GM18508 (cell line): ENCODE data around the gene FRMD1.
"Not testable (repeated sequence)": the region's sequence is repeated elsewhere in the genome, so short reads cannot be mapped to it uniquely, and the experiment has no call there.

ENCODE experiments used
- ATAC-seq: cut with Tn5 transposase; IDR thresholded peaks from one replicate; pipeline ENCODE4 v1.9.1; 2021; ENCODE audit warnings: moderate number of reproducible peaks; ENCODE audit not compliant: insufficient read depth, unreplicated experiment

The FRMD1 gene

GRCh38 chr6:168081858-168082546 lies 3.0 kb upstream of the FRMD1 start:
- no peak for ATAC-seq

- ATAC-seq = no peak
Observed at GRCh38 chr6:168080393-168081077, 1.5 kb upstream of the FRMD1 start.

- no peak for ATAC-seq
Observed at GRCh38 chr6:168078175-168078942, 653 bp downstream of the FRMD1 start.

- not testable (repeated sequence) for ATAC-seq
Observed at GRCh38 chr6:168077401-168077800, 1.6 kb downstream of the FRMD1 start.

- ATAC-seq = no peak
Observed at GRCh38 chr6:168075787-168076202, 3.2 kb downstream of the FRMD1 start.

DNA sequence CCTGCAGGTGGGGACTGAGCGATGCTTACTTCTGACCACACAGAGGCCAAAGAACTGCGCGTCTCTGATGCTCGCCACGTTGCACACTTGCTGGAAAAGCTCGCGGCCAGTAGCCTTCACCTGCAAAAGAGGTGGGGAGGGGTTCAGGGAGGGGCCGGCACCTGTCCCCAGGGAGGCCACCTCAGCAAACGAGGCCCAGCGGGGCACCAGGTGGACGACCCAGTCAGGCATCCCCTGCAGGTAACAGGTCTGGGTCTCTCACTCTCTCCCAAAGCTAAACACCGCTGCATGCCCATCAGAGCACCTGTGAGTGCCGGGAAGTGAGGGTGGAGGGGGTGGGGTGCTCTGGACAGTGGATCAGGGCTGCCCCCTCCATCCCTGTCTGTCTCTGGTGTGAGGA lies 3.8 kb downstream of the FRMD1 start:
- ATAC-seq = no peak

DNA sequence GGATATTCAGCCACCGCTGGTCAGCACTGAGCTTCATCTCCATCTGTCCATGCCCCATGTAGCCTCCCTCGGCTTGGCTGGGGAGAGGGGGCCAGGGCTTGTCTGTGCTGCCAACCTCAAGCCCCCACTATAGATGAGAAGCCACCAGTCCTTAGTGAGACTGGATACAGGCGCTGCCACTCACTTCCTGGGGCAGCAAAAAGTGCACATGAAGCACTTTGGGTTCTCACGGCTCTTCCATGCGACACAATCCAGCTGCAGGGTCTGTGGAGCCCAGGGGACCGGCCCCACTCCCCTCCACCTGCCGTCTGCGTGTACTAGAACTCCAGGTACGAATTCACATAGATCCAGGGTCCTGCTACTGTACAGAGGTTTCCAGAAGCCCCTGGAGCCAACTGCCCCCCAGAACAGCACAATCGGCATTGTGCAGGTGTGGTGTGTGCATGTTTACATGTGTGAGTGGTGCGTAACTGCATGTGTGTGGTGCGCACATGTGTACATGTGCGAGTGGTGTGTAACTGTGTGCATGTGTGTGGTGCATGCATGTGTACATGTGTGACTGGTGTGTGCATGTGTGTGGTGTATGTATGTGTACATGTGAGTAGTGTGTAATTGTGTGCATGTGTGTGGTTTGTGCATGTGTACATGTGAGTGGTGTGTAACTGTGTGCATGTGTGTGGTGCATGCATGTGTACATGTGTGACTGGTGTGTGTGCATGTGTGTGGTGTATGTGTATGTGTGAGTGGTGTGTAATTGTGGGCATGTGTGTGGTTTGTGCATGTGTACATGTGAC lies 4.9 kb downstream of the FRMD1 start:
- no peak for ATAC-seq

- no peak for ATAC-seq
Observed at GRCh38 chr6:168072730-168073129, 6.3 kb downstream of the FRMD1 start.

DNA sequence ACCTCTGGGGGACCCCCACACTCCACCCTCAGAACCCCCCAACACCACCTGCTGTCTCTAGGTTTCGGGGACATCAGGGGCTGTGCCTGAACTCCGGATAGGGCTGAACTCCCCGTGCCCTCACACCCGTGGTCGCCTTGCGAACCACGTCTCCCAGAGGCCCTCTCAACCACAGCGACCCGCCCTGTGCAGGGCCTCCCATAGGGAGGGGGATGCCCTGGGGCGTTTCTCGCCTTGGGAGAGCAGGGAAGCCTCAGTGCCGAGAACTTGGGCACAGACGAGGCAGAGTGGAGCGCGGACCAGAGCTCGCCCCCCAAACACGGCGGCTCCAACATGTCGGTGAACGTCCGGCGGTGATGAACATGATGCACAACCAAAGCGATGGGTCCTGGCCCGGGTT lies 6.8 kb downstream of the FRMD1 start:
- ATAC-seq = no peak

GRCh38 chr6:168071620-168072019 lies 7.4 kb downstream of the FRMD1 start:
- no peak for ATAC-seq

DNA sequence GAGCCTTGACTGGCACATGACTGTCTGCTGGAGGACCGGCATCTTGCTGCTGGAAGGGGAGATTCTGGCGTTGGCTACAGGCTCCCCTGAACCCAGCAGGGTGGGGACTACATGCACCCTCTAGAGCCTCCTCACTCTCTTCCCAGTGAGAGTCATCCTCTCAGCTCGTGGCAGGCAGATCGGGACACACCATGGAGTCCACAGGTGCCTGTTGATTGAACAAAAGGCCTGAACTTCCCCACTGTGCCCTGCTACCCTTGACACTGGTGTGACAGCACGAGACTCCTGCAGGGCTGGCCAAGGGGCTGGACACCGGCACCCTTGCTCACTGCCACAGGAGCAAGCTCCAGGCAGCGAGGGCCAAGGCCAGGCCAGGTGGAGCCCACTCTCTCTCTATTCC lies 8.2 kb downstream of the FRMD1 start:
- ATAC-seq = no peak

DNA sequence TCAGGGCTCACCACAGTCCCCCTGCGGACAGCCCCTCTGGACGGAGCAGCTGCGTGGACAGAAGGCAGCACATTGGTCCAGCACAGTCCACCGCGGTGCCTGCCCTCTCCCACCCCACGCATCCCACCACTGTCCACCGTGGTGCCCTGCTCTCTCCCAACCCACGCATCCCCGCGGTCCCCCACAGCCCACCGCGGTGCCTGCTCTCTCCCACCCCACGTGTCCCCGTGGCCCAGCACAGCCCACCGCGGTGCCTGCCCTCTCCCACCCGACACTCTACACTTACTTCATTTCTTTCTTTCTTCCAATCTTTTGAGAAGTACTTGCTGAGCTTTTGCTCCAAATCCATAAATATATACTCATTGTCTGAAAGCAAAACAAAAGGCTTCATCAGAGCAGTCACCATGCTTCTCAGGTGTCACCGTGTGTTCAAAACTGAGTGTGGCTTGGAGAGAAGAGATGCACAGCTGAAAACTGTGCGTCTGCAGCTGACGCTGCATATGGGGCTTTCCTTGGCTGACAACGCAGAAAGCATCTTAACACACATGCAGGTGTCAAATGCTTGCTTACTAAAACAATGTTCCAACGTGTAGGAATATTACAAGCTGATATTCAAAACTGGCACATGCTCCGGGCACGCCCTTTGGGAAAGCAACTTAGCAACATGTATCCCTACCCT lies 11.8 kb downstream of the FRMD1 start:
- no peak for ATAC-seq

DNA sequence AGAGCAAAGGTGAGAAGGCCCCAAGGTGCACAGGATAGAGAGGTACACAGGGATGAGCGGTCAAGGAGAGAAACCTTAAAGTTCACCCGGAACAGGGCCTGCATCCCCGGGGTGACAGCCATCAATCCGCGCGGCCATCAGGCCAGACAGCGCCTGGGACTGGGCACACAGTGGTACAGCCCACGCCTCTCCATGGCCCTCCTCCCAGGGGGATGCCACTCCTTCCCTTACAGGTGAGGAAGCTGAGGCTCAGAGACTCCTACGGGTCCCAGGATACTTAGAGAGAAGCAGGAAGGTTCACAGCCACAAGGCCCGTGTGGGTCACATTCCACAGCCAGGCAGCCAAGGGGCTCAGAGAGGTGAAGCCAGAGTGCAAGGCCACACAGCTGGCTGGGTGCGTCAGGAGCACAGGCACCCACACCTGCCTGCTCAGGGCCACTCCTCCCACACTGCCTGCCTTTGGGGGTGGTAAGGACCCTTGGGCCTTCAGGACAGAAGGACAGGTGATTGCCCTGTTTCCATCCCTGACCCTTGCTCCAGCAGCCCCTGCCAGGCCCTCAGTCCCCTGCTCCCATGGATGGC lies 14.7 kb downstream of the FRMD1 start:
- no peak for ATAC-seq

GRCh38 chr6:168063431-168063830 lies 15.6 kb downstream of the FRMD1 start:
- ATAC-seq = no peak

DNA sequence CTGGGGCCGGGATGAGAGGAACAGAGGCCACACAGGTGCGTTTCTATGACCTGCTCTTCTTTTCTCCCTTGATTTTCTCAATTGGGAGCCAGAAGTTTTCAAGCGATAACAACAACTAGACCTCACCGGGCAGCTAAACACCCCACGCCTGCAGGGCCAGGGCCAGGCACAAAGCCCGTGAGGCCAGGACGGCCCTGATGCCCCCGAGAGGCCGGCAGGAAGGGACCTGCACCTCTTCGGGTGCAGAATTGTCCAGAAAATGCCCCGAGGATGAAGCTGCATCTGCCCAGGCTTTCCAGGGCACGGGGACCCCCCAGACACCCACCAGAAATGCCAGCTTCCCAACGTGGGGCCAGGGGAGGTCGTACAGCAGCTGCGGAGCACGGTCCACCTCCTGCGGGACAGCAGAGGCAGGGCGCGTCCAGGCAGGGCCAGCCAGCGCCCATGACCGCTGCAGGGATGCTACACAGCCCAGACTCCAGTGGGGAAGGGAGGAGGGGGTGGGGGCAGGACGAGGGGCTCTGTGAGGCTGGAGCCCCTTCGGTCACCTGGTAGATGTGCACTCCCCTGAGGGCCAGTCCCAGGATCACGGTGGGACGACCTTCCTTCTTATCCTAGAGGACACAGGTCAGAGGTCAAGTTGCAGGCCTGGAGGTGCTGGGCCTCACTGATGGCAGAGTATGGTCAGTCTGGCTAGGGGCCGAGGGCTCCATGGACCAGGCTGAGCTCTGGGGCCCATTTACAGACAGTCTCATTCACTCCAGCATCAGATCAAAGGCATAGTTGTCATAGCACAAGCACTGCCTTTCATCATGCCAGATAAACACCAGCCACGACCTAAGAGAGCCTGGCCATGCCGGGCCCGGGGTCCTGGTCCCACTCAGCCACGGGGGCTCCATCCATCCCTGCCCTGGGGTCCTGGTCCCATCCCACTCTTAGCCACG lies 16.4 kb downstream of the FRMD1 start:
- ATAC-seq = no peak

GRCh38 chr6:168061269-168062210 lies 17.5 kb downstream of the FRMD1 start:
- no peak for ATAC-seq

DNA sequence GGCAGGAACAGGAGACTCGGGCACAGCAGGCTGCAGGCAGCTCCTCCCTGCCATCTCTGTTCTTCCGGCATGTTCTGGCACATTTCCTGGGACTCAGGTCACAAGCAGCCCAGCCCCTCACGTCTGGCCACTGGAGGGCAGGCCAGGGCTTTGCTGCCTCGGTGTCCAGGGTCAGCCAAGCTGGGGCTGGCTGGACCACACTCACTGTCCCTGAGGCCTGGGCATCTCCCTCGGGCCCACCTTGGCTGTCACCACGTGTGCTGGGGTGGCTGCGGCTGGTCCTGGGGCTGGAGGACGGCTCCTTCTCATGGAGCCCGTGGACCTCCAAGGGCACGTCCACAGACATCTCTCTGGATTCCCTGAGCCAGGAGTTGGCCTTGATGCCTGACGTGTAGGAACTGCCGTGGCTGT lies 18.5 kb downstream of the FRMD1 start:
- ATAC-seq = no peak
